IMR-90 (cell line): Measurements from ENCODE around the gene NTM.

Experiments
- BHLHE40 ChIP-seq: fragments of 150-350 bp; IDR thresholded peaks from 2 replicates; pipeline ENCODE4 v1.6.1; 2016; ENCODE audit warnings: mild to moderate bottlenecking, low read depth, low read length
- CEBPB ChIP-seq: IDR thresholded peaks from 2 replicates; pipeline ENCODE4 v1.6.1; 2012; ENCODE audit warnings: low read depth, low read length, improper control_type of control experiment
- FOS ChIP-seq: fragments of 150-350 bp; IDR thresholded peaks from 2 replicates; pipeline ENCODE4 v1.6.1; 2016; ENCODE audit warnings: low read depth, low read length
- MAFK ChIP-seq: IDR thresholded peaks from 2 replicates; pipeline ENCODE4 v1.6.1; 2012; ENCODE audit warnings: low read depth, low read length, improper control_type of control experiment
- MAZ ChIP-seq: IDR thresholded peaks from 2 replicates; pipeline ENCODE4 v1.6.1; 2012; ENCODE audit warnings: low read depth, mild to moderate bottlenecking, low read length, improper control_type of control experiment, moderate library complexity, borderline replicate concordance
- MXI1 ChIP-seq: IDR thresholded peaks from 2 replicates; pipeline ENCODE4 v1.6.1; 2012; ENCODE audit warnings: low read depth, mild to moderate bottlenecking, low read length, moderate library complexity, borderline replicate concordance
- POLR2A ChIP-seq: IDR thresholded peaks from 2 replicates; pipeline ENCODE4 v1.6.1; 2012; ENCODE audit warnings: mild to moderate bottlenecking, low read depth, low read length
- RAD21 ChIP-seq: IDR thresholded peaks from 2 replicates; pipeline ENCODE4 v1.6.1; 2012; ENCODE audit warnings: low read length, improper control_type of control experiment
- RFX5 ChIP-seq: IDR thresholded peaks from 2 replicates; pipeline ENCODE4 v1.8.0; 2012; ENCODE audit warnings: low read depth, mild to moderate bottlenecking, low read length, moderate library complexity
- SMC3 ChIP-seq: fragments of 150-350 bp; IDR thresholded peaks from 2 replicates; pipeline ENCODE4 v1.6.1; 2016; ENCODE audit warnings: low read depth, mild to moderate bottlenecking, antibody characterized with exemption, low read length, moderate library complexity
- TF ChIP-seq, protein P1 (sequence below): conservative IDR thresholded peaks from 2 replicates; pipeline ENCODE4 v1.5.1; 2012; ENCODE audit warnings: mild to moderate bottlenecking, low read depth, low read length, improper control_type of control experiment

DNA sequence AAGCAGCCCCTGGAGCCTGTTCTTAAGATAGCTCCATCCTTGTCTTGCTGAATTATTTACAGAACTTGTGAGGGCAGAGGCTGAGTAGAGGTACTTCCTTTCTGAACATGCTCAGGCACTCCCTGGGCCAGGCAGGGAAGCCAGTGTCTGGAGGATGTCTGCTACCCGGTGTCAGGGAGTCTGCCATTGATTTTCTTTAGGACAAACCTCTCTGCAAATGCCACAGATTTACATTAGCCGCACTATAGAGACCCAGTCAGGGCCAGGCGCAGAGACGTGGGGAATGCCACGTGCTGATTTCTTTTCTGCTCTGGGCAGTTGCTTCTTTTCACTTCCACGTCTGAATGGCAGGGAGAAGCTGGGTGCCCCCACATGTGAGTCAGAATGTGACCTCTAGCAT, 585.5 kb downstream of the NTM start:
- TF ChIP-seq, protein P1, sequence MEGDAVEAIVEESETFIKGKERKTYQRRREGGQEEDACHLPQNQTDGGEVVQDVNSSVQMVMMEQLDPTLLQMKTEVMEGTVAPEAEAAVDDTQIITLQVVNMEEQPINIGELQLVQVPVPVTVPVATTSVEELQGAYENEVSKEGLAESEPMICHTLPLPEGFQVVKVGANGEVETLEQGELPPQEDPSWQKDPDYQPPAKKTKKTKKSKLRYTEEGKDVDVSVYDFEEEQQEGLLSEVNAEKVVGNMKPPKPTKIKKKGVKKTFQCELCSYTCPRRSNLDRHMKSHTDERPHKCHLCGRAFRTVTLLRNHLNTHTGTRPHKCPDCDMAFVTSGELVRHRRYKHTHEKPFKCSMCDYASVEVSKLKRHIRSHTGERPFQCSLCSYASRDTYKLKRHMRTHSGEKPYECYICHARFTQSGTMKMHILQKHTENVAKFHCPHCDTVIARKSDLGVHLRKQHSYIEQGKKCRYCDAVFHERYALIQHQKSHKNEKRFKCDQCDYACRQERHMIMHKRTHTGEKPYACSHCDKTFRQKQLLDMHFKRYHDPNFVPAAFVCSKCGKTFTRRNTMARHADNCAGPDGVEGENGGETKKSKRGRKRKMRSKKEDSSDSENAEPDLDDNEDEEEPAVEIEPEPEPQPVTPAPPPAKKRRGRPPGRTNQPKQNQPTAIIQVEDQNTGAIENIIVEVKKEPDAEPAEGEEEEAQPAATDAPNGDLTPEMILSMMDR = no peak
- TF ChIP-seq POLR2A = no peak
- no peak for TF ChIP-seq CEBPB
- TF ChIP-seq MAFK = no peak
- TF ChIP-seq RFX5 = no peak
- no peak for TF ChIP-seq BHLHE40
- no peak for TF ChIP-seq FOS
- TF ChIP-seq SMC3 = no peak
- no peak for TF ChIP-seq MAZ
- TF ChIP-seq RAD21 = no peak
- no peak for TF ChIP-seq MXI1
